ENCODE results near the gene WNT16.

Gene WNT16

GRCh38 chr7:121328508-121329190 lies at the start of gene WNT16:
Gene WNT16, plus strand, starts transcription at chr7:121329000. Its CDS starts 293 bp downstream, at chr7:121329293.
- DNase-seq (no peak), ATAC-seq (ENCODE audit: insufficient read depth, low read depth) (no peak)
- Histone ChIP-seq H3K36me3 (ENCODE audit: insufficient read depth, low read length) (no peaks in the 10 kb centered on the region), H3K4me3 (ENCODE audit: low read depth in 1 of 2, low read length in 2 of 2) (no peak within 1 kb of the TSS), H4K20me1 (ENCODE audit: insufficient read depth, low read length) (no peaks in the 10 kb centered on the region), H3K9me3 (ENCODE audit: insufficient read depth, low read length, severe bottlenecking) (no peaks in the 10 kb centered on the region), H3K4me2 (ENCODE audit: insufficient read depth, low read length) (no peak within 1 kb of the TSS), H3K27me3 (ENCODE audit: insufficient read depth, low read length, poor library complexity) (no peaks in the 10 kb centered on the region), H3K79me2 (ENCODE audit: insufficient read depth, low read length) (no peaks in the 10 kb centered on the region), H3K9ac (ENCODE audit: low read depth, low read length) (no peak within 1 kb of the TSS), H3K27ac (ENCODE audit: low read length) (no peak within 1 kb of the TSS), H2AFZ (ENCODE audit: low read depth, low read length) (no peak within 1 kb of the TSS; the same call in 1 of the 2 replicates), H3K4me1 (ENCODE audit: insufficient read depth, low read length) (no peaks in the 10 kb centered on the region)
- TF ChIP-seq EZH2 (IDR thresholded peaks at IDR 0.05; ENCODE audit: borderline replicate concordance, low read depth, low read length, severe bottlenecking) (no peak), CTCF (IDR thresholded peaks at IDR 0.05; ENCODE audit: borderline replicate concordance, extremely low read depth, low read length, poor library complexity, severe bottlenecking) (no peak)

- ATAC-seq (ENCODE audit: insufficient read depth, low read depth) (no peak), DNase-seq (no peak)
- Histone ChIP-seq H3K4me3 (ENCODE audit: low read depth in 1 of 2, low read length in 2 of 2) (no peak overlapping the region), H3K27me3 (ENCODE audit: insufficient read depth, low read length, poor library complexity) (no peaks in the 10 kb centered on the region), H2AFZ (ENCODE audit: low read depth, low read length) (no peak overlapping the region), H3K79me2 (ENCODE audit: insufficient read depth, low read length) (no peaks in the 10 kb centered on the region), H3K36me3 (ENCODE audit: insufficient read depth, low read length) (no peaks in the 10 kb centered on the region), H3K9me3 (ENCODE audit: insufficient read depth, low read length, severe bottlenecking) (no peaks in the 10 kb centered on the region), H3K9ac (ENCODE audit: low read depth, low read length) (no peak overlapping the region), H4K20me1 (ENCODE audit: insufficient read depth, low read length) (no peaks in the 10 kb centered on the region), H3K4me2 (ENCODE audit: insufficient read depth, low read length) (no peak overlapping the region), H3K27ac (ENCODE audit: low read length) (no peak overlapping the region), H3K4me1 (ENCODE audit: insufficient read depth, low read length) (peaks cover 7% of the 10 kb centered on the region; the same call in 1 of the 2 replicates)
- TF ChIP-seq EZH2 (IDR thresholded peaks at IDR 0.05; ENCODE audit: borderline replicate concordance, low read depth, low read length, severe bottlenecking) (no peak), CTCF (IDR thresholded peaks at IDR 0.05; ENCODE audit: borderline replicate concordance, extremely low read depth, low read length, poor library complexity, severe bottlenecking) (no peak)
Measured at GRCh38 chr7:121279060-121279620, 49.7 kb upstream of the WNT16 start.

- Histone ChIP-seq H3K4me1 (ENCODE audit: insufficient read depth, low read length) (0 out of 2 replicates have a peak, but pooled peaks cover 3% of the 10 kb centered on the region), H3K4me2 (ENCODE audit: insufficient read depth, low read length) (no peak overlapping the region), H4K20me1 (ENCODE audit: insufficient read depth, low read length) (no peaks in the 10 kb centered on the region), H3K9me3 (ENCODE audit: insufficient read depth, low read length, severe bottlenecking) (peaks cover 6% of the 10 kb centered on the region), H3K36me3 (ENCODE audit: insufficient read depth, low read length) (no peaks in the 10 kb centered on the region), H3K27me3 (ENCODE audit: insufficient read depth, low read length, poor library complexity) (no peaks in the 10 kb centered on the region), H3K79me2 (ENCODE audit: insufficient read depth, low read length) (no peaks in the 10 kb centered on the region), H3K27ac (ENCODE audit: low read length) (no peak overlapping the region), H3K9ac (ENCODE audit: low read depth, low read length) (no peak overlapping the region), H3K4me3 (ENCODE audit: low read depth in 1 of 2, low read length in 2 of 2) (no peak overlapping the region), H2AFZ (ENCODE audit: low read depth, low read length) (no peak overlapping the region)
- TF ChIP-seq EZH2 (IDR thresholded peaks at IDR 0.05; ENCODE audit: borderline replicate concordance, low read depth, low read length, severe bottlenecking) (no peak), CTCF (IDR thresholded peaks at IDR 0.05; ENCODE audit: borderline replicate concordance, extremely low read depth, low read length, poor library complexity, severe bottlenecking) (no peak)
- ATAC-seq (ENCODE audit: insufficient read depth, low read depth) (no peak), DNase-seq (no peak)
Measured at GRCh38 chr7:121279822-121280221, 49.0 kb upstream of the WNT16 start.

Data from DND-41 (cell line).